Activated CD4-positive, alpha-beta T cell treated with anti-CD3 and anti-CD28 coated beads, Interleukin-2, Interleukin-6, amounts not matched to agents 100 ng/mL and 50 ng/mL, durations not matched to agents 16 hours and 8 hours (primary cell): ENCODE results near the gene ZDHHC14.
"Not testable (repeated sequence)": the region's sequence is repeated elsewhere in the genome, so short reads cannot be mapped to it uniquely, and the experiment has no call there.

Experiments
- DNase-seq: peaks from one replicate; pipeline ENCODE4 v3.0.0-alpha.2; 2020

The ZDHHC14 gene

GRCh38 chr6:157447735-157448134 lies 66.7 kb downstream of the ZDHHC14 start:
- no peak for DNase-seq

- DNase-seq, result no peak
Observed at GRCh38 chr6:157449610-157450009, 68.6 kb downstream of the ZDHHC14 start.

GRCh38 chr6:157450931-157451742 lies 70.1 kb downstream of the ZDHHC14 start:
- no peak for DNase-seq

DNA sequence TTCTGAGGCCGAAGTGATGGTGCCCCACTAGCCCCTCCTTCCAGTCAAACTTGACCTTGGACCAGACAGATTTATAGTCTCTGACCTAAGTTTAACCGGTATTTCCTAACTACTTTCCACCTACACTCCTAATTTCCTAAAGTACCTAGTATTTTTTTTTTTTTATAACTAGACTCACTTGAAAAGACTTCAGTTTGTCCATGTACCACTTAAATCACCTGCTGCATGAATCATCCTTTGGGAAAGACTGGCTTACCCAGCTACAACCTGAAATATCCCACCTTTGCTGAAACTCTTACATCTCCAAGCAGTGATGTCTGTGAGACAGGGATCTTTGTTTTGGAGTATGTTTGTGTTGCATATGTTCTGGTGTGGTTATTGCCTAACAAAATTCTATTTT lies 71.1 kb downstream of the ZDHHC14 start:
- DNase-seq, result no peak

DNA sequence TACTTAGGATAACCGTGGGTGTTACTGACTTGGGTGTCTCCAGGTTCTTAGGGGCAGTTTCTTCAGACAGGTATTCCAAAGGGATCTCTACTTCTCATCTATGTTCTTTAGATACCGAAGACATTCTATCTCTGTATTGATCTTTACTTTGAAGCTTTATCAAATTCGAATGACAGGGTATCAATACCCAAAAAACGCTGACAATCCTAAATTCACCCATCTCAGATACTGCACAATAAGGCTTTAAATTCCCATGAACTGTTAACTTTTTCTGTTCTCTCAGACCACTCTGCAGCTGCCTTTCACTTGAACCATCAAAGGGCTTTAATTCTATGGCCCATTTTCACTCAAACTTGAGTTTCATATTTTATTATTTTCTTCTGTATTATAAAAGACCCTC lies 72.1 kb downstream of the ZDHHC14 start:
- DNase-seq, result no peak

GRCh38 chr6:157453978-157454377 lies 73.0 kb downstream of the ZDHHC14 start:
- DNase-seq, result no peak

GRCh38 chr6:157454762-157455714 lies 74.0 kb downstream of the ZDHHC14 start:
- DNase-seq, result no peak

DNA sequence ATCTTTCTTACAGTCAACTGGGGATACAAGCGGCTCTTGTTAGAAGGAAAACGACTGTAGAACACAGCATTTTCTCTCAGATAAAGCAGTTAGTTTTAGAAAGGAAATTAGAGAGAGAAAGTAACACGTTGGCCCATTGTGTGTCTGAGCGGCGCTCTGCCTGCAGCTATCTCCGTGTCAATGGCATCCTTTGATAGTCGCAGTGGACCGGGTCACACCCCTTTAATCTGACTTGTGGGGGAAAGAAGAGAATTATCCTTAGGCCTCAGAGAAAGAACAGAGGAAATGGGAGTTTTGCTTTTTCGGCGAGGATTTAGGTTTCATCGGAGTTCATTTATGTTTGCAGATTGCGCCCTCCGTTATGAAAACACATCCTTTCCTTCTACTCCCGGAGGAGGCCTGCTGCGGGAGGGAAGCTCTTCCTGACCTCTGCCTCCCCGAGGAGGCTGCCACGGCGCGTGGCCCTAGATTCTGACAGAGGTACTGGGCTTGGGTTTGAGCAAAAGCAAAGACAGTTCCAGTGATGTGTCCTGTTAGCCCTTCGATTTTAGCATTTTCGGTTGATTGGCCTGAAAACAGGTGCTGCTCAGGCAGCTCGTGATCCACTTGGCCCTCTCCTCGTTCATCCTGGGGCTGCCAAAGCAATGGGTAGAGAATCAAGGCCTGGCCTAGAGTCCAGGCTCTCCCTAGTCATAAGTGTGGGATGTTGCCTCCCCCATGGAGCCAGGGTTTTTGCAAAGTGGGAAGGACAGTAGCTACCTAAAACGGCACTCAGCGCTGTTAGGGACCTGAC lies 74.9 kb downstream of the ZDHHC14 start:
- no peak for DNase-seq

- DNase-seq, result peak; percentile 53
Observed at GRCh38 chr6:157456524-157456829, 75.5 kb downstream of the ZDHHC14 start.

DNA sequence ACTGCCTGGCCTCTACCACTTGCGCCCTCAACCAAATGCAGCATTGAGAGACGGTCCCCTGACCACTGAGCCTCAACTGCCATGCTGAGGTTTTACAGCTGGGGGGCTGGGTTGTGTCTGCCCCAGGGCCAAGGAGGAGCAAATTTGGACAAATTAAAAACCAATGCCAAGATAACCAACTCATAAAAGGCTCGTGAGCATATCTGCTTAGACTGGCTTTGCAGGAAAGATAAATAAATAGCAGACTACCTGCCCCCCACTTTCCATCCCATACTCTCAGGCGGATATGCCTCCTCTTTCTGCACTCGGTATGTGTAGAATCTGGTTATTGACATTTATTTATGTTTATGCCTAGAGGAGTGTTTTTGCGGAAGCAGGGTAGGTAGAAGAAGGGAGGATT lies 76.8 kb downstream of the ZDHHC14 start:
- DNase-seq, result no peak

DNA sequence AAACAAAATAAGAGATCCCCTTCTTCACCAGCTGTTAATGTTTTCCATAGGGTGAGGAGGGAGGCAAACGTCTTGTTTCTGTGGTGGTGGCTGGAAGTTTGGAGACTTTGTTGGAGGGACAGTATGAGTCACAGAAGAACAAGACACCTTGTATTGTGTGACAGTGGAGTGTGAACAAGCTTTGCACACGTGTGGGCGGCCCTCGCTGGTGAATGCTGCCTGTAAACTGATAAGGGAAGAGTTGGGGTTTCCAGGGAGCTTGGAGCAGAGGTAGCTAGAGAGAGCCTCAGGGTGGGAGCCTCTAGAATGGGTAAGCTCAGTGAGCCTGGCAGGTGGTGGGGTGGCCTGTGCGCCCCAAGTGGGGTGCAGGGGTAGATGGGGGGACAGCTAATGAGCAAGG lies 78.3 kb downstream of the ZDHHC14 start:
- DNase-seq, result peak; percentile 41

DNA sequence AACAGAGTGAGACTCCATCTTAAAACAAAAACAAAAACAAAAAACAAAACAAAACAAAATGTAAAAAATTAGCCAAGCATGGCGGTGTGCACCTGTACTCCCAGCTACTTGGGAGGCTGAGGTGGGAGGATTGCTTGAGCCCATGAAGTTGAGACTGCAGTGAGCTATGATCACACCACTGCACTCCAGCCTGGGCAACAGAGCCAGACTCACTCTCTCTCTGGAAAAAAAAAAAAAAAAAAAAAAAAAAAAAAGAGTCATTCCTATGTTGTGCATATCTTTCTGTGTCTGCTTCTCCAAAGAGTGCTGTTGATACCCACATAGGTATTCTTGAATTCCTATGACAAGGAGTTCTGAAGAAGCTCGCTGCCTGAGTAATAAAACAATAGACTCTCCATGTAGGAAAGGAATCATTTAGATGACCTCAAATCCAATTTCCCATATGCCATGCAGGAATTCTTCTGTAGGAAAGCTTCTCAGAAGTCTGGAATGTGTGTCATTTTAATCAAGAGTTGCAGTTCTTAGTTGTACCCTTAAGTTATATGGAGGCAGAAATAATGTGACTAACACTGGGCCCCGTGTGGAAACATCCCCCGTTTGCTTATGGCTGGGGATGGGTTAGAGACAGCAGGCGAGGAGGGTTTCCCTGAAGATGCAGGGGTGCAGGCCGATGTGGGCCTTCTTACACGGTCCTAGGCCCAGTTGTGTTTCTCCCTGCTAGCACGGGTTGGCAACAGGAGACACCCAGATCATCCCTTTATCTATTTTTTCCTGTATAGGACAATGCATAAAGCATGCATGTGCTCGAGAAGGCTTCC lies 79.4 kb downstream of the ZDHHC14 start:
- DNase-seq, result no peak

DNA sequence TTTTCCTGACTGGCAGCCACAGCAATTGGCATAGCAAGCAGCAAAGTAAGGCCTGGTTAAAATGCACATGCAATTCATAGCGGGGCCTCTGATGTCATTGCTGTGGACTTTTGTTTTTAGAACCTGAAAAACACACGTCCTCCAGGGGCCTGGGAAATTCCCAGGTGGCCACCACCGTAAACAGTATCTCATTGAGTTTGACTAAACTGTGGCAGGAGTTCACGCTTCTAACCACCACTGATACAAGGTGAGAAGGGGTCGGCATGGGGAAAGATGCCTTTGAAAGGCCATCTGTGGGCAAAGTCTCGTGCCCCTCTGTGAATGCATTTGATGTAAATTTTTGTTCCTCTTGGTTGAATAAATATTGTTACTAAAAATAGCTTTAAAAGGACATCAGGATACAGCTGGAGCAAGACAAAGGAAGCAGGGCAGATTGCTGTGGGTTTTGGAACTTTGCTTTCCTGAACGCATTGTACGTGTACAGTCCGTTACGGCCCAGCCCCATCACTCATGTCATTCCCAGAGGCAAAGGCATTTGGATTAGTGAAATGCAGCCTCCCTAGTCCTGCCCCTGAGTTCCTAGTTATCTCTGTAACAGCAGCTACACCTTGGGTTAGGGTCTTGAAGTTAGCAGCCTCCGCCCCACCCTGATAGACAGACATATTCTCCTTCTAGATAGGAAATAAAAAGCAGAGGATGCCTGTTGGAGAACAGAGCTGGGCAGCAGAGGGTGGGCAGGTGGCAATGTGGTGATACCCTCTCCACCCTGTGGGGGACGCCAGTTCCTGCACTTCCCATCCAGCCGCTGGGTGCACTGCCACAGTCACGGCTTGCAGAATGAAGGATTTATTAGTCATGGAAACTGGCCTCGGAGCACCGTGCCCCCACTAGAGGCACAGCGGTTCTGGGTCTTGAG lies 80.3 kb downstream of the ZDHHC14 start:
- DNase-seq, result peak; percentile 89

DNA sequence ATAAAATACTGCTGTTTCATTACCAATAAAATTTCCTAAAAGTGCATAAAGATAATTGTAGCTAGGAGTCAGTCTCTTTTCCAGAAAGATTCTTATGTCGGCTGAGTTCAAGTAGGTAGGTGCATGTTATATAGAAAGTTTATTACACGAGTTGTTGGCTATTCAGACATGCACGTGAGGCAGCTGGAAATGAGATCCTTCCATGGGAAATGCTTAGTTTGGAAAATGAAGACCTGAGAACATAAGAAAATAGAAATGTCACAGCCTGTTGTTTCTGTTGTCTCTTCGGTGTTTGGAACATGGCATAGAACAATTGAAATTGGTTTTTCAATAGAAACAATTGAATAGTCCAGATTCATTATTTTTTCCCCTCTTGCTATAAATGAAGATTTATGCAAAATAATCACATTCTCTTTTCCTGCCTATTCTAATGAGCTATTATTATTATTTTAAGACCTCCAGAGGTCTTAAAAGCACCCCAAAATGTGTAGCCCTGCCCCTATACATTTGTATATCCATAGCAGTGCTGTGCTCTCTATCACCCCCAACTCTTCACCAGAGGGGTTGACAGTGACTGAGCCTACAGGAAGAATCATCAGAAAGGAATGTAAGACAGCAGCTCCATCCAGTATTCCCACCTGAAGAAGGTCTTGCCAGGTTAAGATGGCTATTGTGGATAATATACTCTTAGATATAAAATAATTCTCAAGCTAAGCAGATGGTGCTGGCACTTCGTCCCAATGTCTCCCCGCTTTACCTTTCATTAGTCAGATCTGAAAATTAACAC lies 82.2 kb downstream of the ZDHHC14 start:
- no peak for DNase-seq

- DNase-seq, result not testable (repeated sequence)
Observed at GRCh38 chr6:157463743-157464135, 82.7 kb downstream of the ZDHHC14 start.

GRCh38 chr6:157464653-157465535 lies 83.9 kb downstream of the ZDHHC14 start:
- DNase-seq, result peak; percentile 72

- no peak for DNase-seq
Observed at GRCh38 chr6:157466342-157466648, 85.3 kb downstream of the ZDHHC14 start.

GRCh38 chr6:157467339-157467738 lies 86.3 kb downstream of the ZDHHC14 start:
- DNase-seq, result not testable (repeated sequence)

GRCh38 chr6:157468054-157468453 lies 87.1 kb downstream of the ZDHHC14 start:
- DNase-seq, result no peak
